Trophoblast cell (in vitro differentiated cells and primary cell): ENCODE measurements around the gene DMRT2.

Source experiments
- DNase-seq, 2 donors: peaks; one replicate each; pipeline ENCODE4 v3.0.0-alpha.2; 2016
- H2AFZ ChIP-seq: 2 replicates; pipeline ENCODE4 v1.6.1; 2013; ENCODE audit warnings: low read length, moderate library complexity, mild to moderate bottlenecking; ENCODE audit not compliant: insufficient read depth, poor library complexity
- H2AK5ac ChIP-seq: 2 replicates; pipeline ENCODE4 v1.6.1; 2013; ENCODE audit warnings: mild to moderate bottlenecking, low read length
- H2BK120ac ChIP-seq: 2 replicates; pipeline ENCODE4 v1.6.1; 2013; ENCODE audit warnings: low read length, mild to moderate bottlenecking, moderate library complexity; ENCODE audit not compliant: insufficient read depth, poor library complexity
- H2BK12ac ChIP-seq: 2 replicates; pipeline ENCODE4 v1.6.1; 2013; ENCODE audit warnings: mild to moderate bottlenecking, low read length, moderate library complexity
- H2BK5ac ChIP-seq: 2 replicates; pipeline ENCODE4 v1.6.1; 2013; ENCODE audit warnings: low read length, low read depth, moderate library complexity, mild to moderate bottlenecking; ENCODE audit not compliant: poor library complexity
- H3K14ac ChIP-seq: 2 replicates; pipeline ENCODE4 v1.6.1; 2013; ENCODE audit warnings: mild to moderate bottlenecking, low read length
- H3K18ac ChIP-seq: 2 replicates; pipeline ENCODE4 v1.6.1; 2013; ENCODE audit warnings: mild to moderate bottlenecking, low read length
- H3K23ac ChIP-seq: 2 replicates; pipeline ENCODE4 v1.6.1; 2013; ENCODE audit warnings: low read length
- H3K27ac ChIP-seq: 2 replicates; pipeline ENCODE4 v1.5.1; 2013; ENCODE audit warnings: low read depth, mild to moderate bottlenecking, inconsistent platforms, low read length, moderate library complexity
- H3K27me3 ChIP-seq: 2 replicates; pipeline ENCODE4 v1.6.1; 2013; ENCODE audit warnings: inconsistent platforms, mild to moderate bottlenecking, low read length, moderate library complexity; ENCODE audit not compliant: insufficient read depth
- H3K36me3 ChIP-seq, 2 experiments: 1 replicate in 1 of 2; 2 replicates in 1 of 2; pipeline ENCODE4 v1.6.1; 2013; ENCODE audit warnings: low read length in 2 of 2, mild to moderate bottlenecking in 2 of 2, moderate library complexity in 1 of 2; ENCODE audit not compliant: insufficient read depth in 2 of 2, control insufficient read depth in 1 of 2
- H3K4ac ChIP-seq: 2 replicates; pipeline ENCODE4 v1.6.1; 2013; ENCODE audit warnings: low read depth, mild to moderate bottlenecking, low read length, moderate library complexity
- H3K4me1 ChIP-seq, 2 experiments: 1 replicate in 1 of 2; 2 replicates in 1 of 2; pipeline ENCODE4 v1.6.1; 2013; ENCODE audit warnings: low read length in 2 of 2, mild to moderate bottlenecking in 2 of 2, moderate library complexity in 1 of 2; ENCODE audit not compliant: insufficient read depth in 2 of 2, control insufficient read depth in 1 of 2
- H3K4me2 ChIP-seq: 2 replicates; pipeline ENCODE4 v1.6.1; 2013; ENCODE audit warnings: inconsistent platforms, mild to moderate bottlenecking, low read length, moderate library complexity
- H3K4me3 ChIP-seq: 2 replicates; pipeline ENCODE4 v1.5.1; 2013; ENCODE audit warnings: mild to moderate bottlenecking, low read depth, low read length, inconsistent platforms
- H3K79me1 ChIP-seq: one replicate; pipeline ENCODE4 v1.6.1; 2013; ENCODE audit warnings: low read length
- H3K79me2 ChIP-seq: 2 replicates; pipeline ENCODE4 v1.6.1; 2013; ENCODE audit warnings: low read length, mild to moderate bottlenecking; ENCODE audit not compliant: control insufficient read depth, insufficient read depth, poor library complexity
- H3K9ac ChIP-seq: 2 replicates; pipeline ENCODE4 v1.6.1; 2013; ENCODE audit warnings: mild to moderate bottlenecking, low read length
- H3K9me3 ChIP-seq: 2 replicates; pipeline ENCODE4 v1.6.1; 2013; ENCODE audit warnings: low read depth, mild to moderate bottlenecking, control low read depth, inconsistent platforms, low read length; ENCODE audit not compliant: insufficient read depth
- H4K12ac ChIP-seq: 2 replicates; pipeline ENCODE4 v1.6.1; 2013; ENCODE audit warnings: low read depth, mild to moderate bottlenecking, low read length, moderate library complexity
- H4K8ac ChIP-seq: 2 replicates; pipeline ENCODE4 v1.6.1; 2013; ENCODE audit warnings: low read depth, mild to moderate bottlenecking, low read length, moderate library complexity
- H4K91ac ChIP-seq: one replicate; pipeline ENCODE4 v1.6.1; 2013; ENCODE audit warnings: low read depth, mild to moderate bottlenecking, low read length, moderate library complexity
- WGBS: extraction: QIAGEN DNeasy Blood & Tissue Kit; methylation state at CpG from one replicate; pipeline ENCODE4 v1.1.7; 2013; ENCODE audit warnings: missing lambda C conversion rate; ENCODE audit not compliant: insufficient read length, insufficient coverage; ENCODE audit errors: extremely low coverage; 5-methylcytosine and 5-hydroxymethylcytosine counted together

DMRT2 gene

DNA sequence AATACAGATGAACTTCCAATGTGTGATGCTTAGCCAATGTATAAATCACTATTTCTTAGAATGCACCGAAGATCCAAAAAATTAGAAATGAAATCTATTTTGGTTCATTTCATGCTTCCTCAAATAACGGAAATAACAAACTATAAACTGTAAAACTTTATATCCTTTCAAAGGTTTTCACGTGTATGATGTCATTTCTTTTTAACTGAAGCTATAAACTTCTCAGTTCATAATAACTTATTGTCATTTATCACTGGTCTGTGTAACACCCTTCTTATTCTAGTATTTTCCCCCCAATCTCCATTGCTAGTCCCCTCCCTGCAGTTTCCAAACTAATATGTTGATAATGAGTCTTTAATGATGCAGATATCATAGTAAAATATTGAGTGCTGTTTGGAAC, 36.4 kb downstream of the DMRT2 start:
- Histone ChIP-seq H3K27me3 (no peaks in the 10 kb centered on the region), H2BK120ac (no peak overlapping the region), H3K79me2 (no peaks in the 10 kb centered on the region), H3K9me3 (peaks cover 1% of the 10 kb centered on the region), H3K9ac (no peak overlapping the region), H3K4me3 (no peak overlapping the region), H3K14ac (no peak overlapping the region), H2AFZ (no peak overlapping the region), H3K4me2 (no peak overlapping the region), H4K91ac (no peak overlapping the region), H3K27ac (no peak overlapping the region), H2BK12ac (no peak overlapping the region), H3K4ac (no peak overlapping the region), H4K12ac (no peak overlapping the region), H3K23ac (no peak overlapping the region), H3K4me1 (no peaks in the 10 kb centered on the region), H2BK5ac (no peak overlapping the region), H4K8ac (no peak overlapping the region), H2AK5ac (no peak overlapping the region), H3K18ac (no peak overlapping the region), H3K79me1 (no peaks in the 10 kb centered on the region), H3K36me3 (no peaks in the 10 kb centered on the region)
- no peak for DNase-seq
- no CpG with 5 or more reads among the region's 3 CpGs for WGBS

DNA sequence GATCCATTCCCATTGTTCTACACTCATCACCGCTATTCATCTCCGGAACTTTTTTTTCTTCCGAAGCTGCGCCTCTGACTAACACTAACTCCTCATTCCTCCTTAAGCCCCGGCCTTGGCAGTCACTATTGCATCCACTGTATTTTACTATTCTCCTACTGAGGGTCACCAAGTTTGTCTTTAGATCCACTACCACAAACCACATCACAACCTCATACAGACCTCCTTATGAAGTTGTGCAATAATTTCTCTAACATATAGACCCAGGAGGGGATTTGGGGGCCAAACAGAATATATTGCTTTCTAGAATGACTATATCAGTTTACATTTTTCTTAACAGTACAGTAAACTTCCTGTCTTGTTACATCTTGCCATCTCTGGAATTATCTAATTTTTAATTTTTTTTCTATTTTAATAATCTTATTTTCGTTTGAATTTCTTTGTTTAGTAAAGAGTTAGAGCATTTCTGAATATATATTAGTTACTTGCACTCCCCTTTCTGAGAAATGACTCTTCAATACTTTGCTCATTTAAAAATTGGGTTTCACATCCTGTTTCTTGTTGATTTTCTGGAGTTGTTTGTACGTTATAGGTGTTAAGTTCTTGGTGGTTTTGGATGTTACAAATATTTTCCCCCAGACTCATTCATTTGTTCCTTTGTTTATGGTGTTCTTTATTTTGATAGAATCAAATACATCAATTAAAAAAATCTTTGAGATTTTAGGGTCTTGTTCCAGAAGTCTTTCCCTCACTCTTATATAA, 37.1 kb downstream of the DMRT2 start:
- Histone ChIP-seq H2BK5ac (no peak overlapping the region), H4K91ac (no peak overlapping the region), H2AK5ac (no peak overlapping the region), H2AFZ (no peak overlapping the region), H3K9me3 (peaks cover 1% of the 10 kb centered on the region), H3K9ac (no peak overlapping the region), H3K27me3 (no peaks in the 10 kb centered on the region), H3K4me2 (no peak overlapping the region), H3K14ac (no peak overlapping the region), H3K79me2 (no peaks in the 10 kb centered on the region), H4K12ac (no peak overlapping the region), H2BK12ac (no peak overlapping the region), H3K18ac (no peak overlapping the region), H4K8ac (no peak overlapping the region), H3K4me1 (no peaks in the 10 kb centered on the region), H3K4me3 (no peak overlapping the region), H3K4ac (no peak overlapping the region), H3K79me1 (no peaks in the 10 kb centered on the region), H3K23ac (no peak overlapping the region), H2BK120ac (no peak overlapping the region), H3K36me3 (no peaks in the 10 kb centered on the region), H3K27ac (no peak overlapping the region)
- WGBS: no CpG with 5 or more reads among the region's 7 CpGs
- DNase-seq: no peak

GRCh38 chr9:1094749-1095148, 44.6 kb downstream of the DMRT2 start:
- H3K9me3 ChIP-seq: no peaks in the 10 kb centered on the region
- peak in 1 of 2 donors; percentile 28 for DNase-seq
- H4K91ac ChIP-seq: no peak overlapping the region
- no peak overlapping the region for H3K18ac ChIP-seq
- H3K36me3 ChIP-seq: no peaks in the 10 kb centered on the region
- no peak overlapping the region for H2BK12ac ChIP-seq
- no peak overlapping the region for H3K4me3 ChIP-seq
- no peak overlapping the region for H4K12ac ChIP-seq
- no peak overlapping the region for H2BK5ac ChIP-seq
- H3K23ac ChIP-seq: no peak overlapping the region
- no peak overlapping the region for H3K14ac ChIP-seq
- no peaks in the 10 kb centered on the region for H3K27me3 ChIP-seq
- H2AK5ac ChIP-seq: no peak overlapping the region
- H3K79me1 ChIP-seq: no peaks in the 10 kb centered on the region
- no peak overlapping the region for H2BK120ac ChIP-seq
- WGBS: no CpG with 5 or more reads among the region's 3 CpGs
- H3K79me2 ChIP-seq: no peaks in the 10 kb centered on the region
- no peak overlapping the region for H2AFZ ChIP-seq
- no peak overlapping the region for H3K27ac ChIP-seq
- H3K4ac ChIP-seq: no peak overlapping the region
- no peak overlapping the region for H3K9ac ChIP-seq
- H4K8ac ChIP-seq: no peak overlapping the region
- H3K4me1 ChIP-seq: no peaks in the 10 kb centered on the region
- no peak overlapping the region for H3K4me2 ChIP-seq

- Histone ChIP-seq H3K79me1 (no peaks in the 10 kb centered on the region), H2AFZ (no peak overlapping the region), H3K18ac (no peak overlapping the region), H3K9ac (no peak overlapping the region), H3K23ac (no peak overlapping the region), H4K12ac (no peak overlapping the region), H3K4ac (no peak overlapping the region), H4K8ac (no peak overlapping the region), H3K4me3 (no peak overlapping the region), H3K14ac (no peak overlapping the region), H3K36me3 (no peaks in the 10 kb centered on the region), H3K79me2 (no peaks in the 10 kb centered on the region), H2BK120ac (no peak overlapping the region), H3K27me3 (no peaks in the 10 kb centered on the region), H2BK5ac (no peak overlapping the region), H2AK5ac (no peak overlapping the region), H3K27ac (no peak overlapping the region), H3K4me2 (no peak overlapping the region), H4K91ac (no peak overlapping the region), H2BK12ac (no peak overlapping the region), H3K4me1 (no peaks in the 10 kb centered on the region), H3K9me3 (no peaks in the 10 kb centered on the region)
- no peak for DNase-seq
- WGBS: no CpG with 5 or more reads among the region's 9 CpGs
Observed at GRCh38 chr9:1096155-1096964, 46.2 kb downstream of the DMRT2 start.
